PC-9 (cell line): ENCODE results near the gene MUSK.

ENCODE experiments used
- EZH2 ChIP-seq: fragments of 200-600 bp; sonication (generic); IDR thresholded peaks from 2 replicates; pipeline ENCODE4 v1.8.0; 2017; ENCODE audit warnings: antibody characterized with exemption, low read depth
- TF ChIP-seq, protein P1 (sequence below): fragments of 200-600 bp; sonication (generic); conservative IDR thresholded peaks from 2 replicates; pipeline ENCODE4 v1.6.1; 2017; ENCODE audit warnings: mixed run types, antibody characterized with exemption, mild to moderate bottlenecking, moderate library complexity

DNA sequence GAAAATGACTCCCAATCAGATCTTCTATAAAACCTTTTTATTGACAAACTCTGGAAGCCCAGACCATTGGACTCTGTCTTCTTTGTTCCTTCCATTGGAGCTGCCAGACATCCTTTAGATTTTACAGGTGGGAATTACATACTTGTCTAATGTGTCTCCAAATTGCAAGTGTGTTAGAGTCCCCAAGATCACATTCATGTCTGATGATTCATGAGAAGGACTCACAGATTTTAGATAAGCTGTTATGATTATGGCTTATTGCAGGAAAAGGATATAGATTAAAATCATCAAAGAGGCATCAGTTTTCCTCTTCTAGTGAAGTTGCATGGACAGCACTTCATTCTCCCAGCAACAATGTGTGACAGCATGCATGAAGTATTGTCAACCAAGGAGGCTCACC lies 70.4 kb downstream of the MUSK start:
- TF ChIP-seq, protein P1, sequence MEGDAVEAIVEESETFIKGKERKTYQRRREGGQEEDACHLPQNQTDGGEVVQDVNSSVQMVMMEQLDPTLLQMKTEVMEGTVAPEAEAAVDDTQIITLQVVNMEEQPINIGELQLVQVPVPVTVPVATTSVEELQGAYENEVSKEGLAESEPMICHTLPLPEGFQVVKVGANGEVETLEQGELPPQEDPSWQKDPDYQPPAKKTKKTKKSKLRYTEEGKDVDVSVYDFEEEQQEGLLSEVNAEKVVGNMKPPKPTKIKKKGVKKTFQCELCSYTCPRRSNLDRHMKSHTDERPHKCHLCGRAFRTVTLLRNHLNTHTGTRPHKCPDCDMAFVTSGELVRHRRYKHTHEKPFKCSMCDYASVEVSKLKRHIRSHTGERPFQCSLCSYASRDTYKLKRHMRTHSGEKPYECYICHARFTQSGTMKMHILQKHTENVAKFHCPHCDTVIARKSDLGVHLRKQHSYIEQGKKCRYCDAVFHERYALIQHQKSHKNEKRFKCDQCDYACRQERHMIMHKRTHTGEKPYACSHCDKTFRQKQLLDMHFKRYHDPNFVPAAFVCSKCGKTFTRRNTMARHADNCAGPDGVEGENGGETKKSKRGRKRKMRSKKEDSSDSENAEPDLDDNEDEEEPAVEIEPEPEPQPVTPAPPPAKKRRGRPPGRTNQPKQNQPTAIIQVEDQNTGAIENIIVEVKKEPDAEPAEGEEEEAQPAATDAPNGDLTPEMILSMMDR: no peak
- TF ChIP-seq EZH2: no peak
